Stimulated activated CD8-positive, alpha-beta memory T cell treated with anti-CD3 and anti-CD28 coated beads, Interleukin-7, amount 100 ng/mL, for 48 hours (primary cell): Measurements from ENCODE around the gene IL6R.
"Not testable (repeated sequence)": the region's sequence is repeated elsewhere in the genome, so short reads cannot be mapped to it uniquely, and the experiment has no call there.

Experiments used
- DNase-seq, 2 donors: peaks; one replicate each; pipeline ENCODE4 v3.0.0-alpha.2; 2020; ENCODE audit warnings: low read depth in 1 of 2; ENCODE audit errors: extremely low read depth in 1 of 2

Gene IL6R

DNA sequence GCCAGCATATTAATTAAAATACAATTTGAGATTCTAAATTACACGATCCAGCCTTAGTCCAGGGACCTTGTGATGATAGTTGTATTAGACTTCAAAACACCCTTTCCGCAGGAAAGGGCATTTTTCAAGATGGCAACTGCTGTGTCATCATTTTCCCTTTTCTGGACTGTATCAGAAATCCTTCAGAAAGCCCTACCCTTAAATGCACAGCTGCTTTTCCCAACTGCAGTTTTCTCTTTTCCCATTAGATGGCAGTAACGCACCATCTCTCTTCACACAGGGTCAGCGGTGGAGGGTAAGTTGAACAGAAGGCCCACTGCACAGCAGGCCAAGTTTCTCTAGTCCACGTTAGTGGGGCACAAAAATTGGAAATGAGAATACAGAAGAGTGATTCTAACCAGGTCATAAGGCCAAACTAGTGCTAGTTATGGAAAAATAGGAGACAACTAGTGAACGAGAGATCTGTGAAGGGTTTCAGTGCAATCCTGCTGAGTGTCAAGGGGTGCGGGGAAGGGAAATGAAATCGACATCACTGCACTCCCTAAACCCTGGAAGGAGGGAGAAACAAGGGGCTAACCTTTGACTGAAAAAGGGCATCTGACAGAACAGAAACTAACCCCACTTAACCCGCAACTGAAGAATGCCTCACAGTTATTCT lies 74.8 kb downstream of the IL6R start:
- DNase-seq, result no peak

DNA sequence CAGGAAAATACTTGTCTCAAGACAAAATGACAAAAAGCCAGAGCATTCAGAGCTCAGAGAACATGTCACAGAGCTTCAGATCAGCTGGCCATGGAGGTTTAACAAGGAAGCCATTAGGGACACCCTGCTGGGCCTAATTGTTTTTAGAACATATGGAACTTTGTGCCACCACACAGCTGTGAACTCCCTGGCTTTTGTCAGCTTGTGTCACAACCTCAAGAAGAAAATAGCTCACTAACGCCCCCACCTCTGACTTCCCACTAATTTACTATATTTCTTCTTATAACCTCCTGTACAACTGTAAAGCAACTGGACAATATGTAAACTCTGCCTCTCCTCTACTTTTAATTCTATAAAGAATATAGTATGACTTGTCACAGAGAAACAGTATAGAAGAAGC lies 75.9 kb downstream of the IL6R start:
- DNase-seq, result no peak

DNA sequence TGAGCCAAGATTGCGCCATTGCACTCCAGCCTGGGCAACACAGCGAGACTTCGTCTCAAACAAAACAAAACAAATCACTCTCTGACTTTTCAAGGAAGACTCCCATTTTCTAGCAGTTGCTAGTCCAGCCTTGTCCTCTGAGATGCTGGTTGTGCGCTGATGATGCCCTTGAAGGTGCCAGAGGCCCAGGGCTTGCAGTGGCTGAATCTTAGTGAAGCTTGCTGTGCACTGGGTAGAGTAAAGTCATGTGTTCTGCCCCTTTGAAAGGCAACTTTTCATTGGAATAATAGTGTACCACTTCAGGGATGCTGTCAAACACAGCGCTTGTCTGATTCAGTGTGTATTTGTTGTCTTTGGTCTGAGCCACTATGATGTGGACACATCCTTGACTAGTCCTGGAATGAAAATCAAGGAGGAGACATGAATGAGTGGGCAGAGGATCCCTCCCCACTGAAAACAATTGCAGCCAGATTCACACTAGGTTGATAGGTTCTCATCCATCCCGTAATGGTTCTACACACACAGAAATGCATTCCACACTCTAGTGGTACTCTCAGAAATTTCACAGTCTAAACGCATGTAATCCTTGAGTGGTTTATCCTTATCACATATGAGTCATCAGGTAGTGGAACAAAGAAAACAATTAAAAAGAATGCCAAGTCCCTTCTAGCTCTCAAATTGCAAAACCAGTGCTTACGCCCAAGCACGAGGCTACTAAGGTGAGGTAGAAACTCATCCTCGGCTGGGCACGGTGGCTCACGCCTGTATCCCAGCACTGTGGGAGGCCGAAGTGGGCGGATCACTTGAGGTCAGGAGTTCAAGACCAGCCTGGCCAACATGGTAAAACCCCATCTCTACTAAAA lies 79.0 kb downstream of the IL6R start:
- DNase-seq, result no peak

GRCh38 chr1:154485106-154485505 lies 80.0 kb downstream of the IL6R start:
- DNase-seq, result no peak

DNA sequence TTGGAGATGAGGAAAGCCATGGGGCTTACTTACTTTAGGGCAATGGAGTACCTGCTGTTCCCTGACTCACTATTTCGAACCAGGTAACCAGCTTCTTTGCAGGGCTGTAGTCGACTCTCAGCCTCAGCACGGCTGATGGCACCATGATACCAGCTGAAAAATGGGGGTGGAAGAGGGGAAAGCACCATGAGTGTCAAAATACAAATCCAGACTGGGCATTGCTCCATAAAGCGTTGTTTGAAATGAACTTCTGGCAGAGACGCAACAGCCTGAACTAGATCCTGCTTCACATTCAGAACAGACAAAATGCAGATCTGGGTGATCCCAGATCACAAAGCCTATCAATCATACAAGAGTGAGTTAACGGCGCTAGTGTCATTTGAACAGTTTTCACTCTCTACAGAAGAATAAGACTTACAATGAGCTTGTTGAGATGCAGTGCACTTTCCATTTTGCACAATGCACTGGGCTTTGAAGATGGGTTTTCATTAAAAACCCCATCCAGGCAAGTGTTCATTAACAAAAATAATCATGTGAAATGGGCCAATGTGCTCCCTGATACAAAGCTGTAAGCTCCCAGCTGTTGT lies 80.9 kb downstream of the IL6R start:
- DNase-seq, result no peak

- not testable (repeated sequence) for DNase-seq
These were observed 81.6 kb downstream of the IL6R start for GRCh38 chr1:154486756-154487155.

DNA sequence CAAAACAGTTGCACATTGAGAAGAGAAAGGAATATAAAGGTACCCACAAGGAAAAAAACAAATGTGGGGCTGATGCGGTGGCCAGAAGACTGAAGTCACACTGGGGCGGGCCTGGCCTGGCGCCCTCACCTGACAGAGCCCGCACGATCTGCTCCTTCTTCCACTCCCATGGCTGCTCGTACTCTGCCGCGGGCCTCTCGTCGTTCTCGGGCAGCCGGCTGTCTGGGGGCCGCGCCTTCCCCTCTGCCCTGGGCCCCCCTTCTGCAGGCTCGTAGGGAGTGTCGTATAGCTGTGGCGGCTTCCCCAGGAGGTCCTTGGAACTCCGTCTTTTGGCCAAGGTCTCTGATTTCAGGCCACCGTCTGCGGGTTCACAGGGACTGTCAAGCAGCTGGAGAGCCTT lies 83.8 kb downstream of the IL6R start:
- DNase-seq, result no peak

- no peak for DNase-seq
These were observed 84.6 kb downstream of the IL6R start for GRCh38 chr1:154489695-154490274.

GRCh38 chr1:154490317-154490716 lies 85.2 kb downstream of the IL6R start:
- DNase-seq, result no peak

DNA sequence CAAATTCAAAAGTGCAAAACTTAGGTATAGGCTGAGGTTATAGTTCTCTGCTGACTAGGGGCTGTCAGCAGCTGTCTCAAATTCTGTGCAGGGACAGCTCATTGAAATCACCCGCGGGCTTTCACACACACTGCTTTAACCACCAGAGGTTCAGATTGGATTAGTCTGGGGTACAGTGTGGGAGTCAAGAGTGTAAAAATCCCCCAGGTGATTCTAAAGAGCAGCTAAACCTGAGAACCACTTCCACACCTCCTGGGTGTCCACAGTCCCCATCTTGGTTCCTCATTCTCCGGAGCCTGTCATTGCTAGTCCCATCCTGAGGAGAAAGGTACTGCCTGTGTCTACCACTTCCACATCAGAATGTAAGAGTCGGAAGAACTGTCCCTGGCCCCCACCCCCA lies 87.0 kb downstream of the IL6R start:
- no peak for DNase-seq

DNA sequence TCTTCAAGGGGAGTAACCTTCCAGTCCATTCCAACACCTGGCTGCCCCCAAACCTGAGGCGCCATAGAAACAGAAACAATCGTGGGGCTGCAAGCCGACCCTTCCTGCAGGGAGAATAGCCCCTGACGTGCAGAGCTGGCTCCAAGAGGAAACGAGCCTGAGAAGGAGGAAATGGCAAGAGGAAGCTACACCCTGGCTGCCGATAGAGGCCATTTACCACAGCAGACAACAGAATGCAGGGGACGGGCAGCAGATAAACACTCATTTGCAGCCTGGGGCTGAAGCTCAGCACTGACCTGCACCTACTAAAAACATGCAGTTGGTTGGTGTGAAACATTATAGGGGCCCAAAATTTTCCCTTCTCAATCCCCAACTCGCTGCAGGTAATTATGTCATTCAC lies 88.1 kb downstream of the IL6R start:
- DNase-seq, result no peak

DNA sequence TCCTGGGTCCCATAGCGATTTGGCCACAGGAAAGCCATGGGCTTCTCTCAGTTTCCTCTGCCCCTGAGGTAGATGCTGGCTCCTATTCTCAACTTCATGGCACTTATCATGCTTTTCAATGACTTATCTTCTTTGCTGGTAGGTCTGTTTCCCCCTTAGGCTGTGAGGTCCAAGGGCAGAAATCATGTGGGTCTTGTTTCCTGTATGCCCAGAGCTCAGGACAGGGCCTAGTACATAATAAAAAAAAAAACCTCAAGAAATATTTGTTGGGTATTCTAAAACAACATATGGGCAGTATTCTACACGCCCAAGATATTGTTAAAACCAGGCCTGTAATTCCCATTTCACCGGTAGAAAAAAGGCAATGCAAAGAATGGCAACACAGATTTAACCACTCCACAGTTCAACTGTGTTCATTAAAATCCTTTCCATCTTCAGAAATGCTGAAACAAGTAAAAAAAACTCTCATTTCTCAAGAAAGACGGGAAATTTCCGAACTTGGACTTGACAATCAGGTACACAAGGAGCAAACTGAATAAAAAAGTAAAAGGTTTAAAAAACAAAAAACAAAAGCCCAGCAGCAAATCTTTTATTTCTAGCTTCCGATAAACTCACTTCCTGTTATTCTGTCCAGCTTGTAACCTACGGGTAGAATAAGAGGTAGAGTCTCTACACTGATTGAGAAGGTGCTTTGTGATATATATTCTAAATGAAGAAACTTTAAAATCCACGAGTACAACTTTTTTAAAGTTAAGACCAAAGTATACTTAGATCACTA lies 90.5 kb downstream of the IL6R start:
- no peak for DNase-seq

- DNase-seq, result no peak
These were observed 91.2 kb downstream of the IL6R start for GRCh38 chr1:154496383-154496782.

- DNase-seq, result no peak
These were observed 92.1 kb downstream of the IL6R start for GRCh38 chr1:154497026-154497806.

- DNase-seq, result no peak
These were observed 94.3 kb downstream of the IL6R start for GRCh38 chr1:154499446-154499845.

- DNase-seq, result no peak
These were observed 95.4 kb downstream of the IL6R start for GRCh38 chr1:154500533-154500932.

- DNase-seq, result no peak
These were observed 96.4 kb downstream of the IL6R start for GRCh38 chr1:154501423-154502065.

DNA sequence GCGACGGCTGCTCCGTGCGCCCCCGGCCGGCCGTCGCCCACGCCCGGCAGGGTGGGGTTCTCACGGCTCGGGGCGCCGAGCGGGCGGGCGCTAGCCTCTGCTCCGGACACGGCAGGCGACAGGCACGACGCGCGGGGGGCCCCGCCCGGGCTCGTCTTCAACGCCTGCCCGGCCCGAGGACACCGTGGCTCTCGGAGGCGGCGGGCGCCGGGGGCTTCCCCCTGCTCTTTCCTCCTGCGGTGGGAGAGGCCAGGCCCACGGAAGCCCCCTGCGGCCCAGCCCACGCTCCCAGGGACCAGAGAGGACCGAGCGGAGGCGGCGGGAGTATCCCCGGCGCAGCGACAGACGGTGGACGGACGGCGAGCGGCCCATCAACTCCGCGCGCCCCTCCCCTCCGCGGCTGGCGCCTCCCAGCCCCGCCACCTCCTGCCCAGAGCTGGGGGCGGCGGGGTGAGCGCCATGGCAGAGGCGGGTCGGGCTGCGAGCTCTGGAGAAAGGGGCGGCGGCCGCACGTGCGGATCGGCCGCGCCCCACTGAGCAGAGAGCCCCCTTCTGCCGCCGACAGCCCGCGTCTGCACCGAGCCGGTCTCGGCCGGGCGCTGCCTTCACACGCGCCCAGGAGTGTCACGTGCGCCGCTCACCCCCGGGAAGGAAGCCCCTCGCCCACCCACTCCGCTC lies 97.1 kb downstream of the IL6R start, which contains the start of the genes SHE and TDRD10:
TSS of gene SHE (minus strand) at position 347 of the 678 bp plus-strand sequence. CDS start 386 bp downstream, outside the sequence.
TSS of gene TDRD10 (plus strand) at position 154 of the 678 bp plus-strand sequence. CDS start 4,685 bp downstream, outside the sequence.
- no peak for DNase-seq

GRCh38 chr1:154502744-154503115 lies 97.6 kb downstream of the IL6R start:
- no peak for DNase-seq
